HepG2 (cell line): ENCODE results near the gene TUBB. TPM values are rescaled to one million over a fixed set of nuclear protein-coding genes. Genes with fewer than 3 reads are reported as not detected.

Experiments
- ATF5 ChIP-seq: sonication (generic); formaldehyde crosslinking; IDR thresholded peaks from 2 replicates; pipeline ENCODE4 v1.4.0; 2020; ENCODE audit warnings: mild to moderate bottlenecking, low read depth, missing genetic modification reagents
- BHLHE40 ChIP-seq: IDR thresholded peaks from 2 replicates; pipeline ENCODE4 v1.6.1; 2011; ENCODE audit warnings: low read length, improper control_type of control experiment
- BRD4 ChIP-seq: sonication (generic); formaldehyde crosslinking; IDR thresholded peaks from 2 replicates; pipeline ENCODE4 v1.4.0; 2020; ENCODE audit warnings: missing genetic modification reagents
- ELF1 ChIP-seq: sonication (generic); formaldehyde crosslinking; IDR thresholded peaks from 2 replicates; pipeline ENCODE4 v1.4.0; 2020; ENCODE audit warnings: missing genetic modification reagents
- ELF3 ChIP-seq: IDR thresholded peaks from 2 replicates; pipeline ENCODE4 v1.6.1; 2016; ENCODE audit warnings: missing genetic modification reagents, missing compliant biosample characterization
- ETV5 ChIP-seq: IDR thresholded peaks from 2 replicates; pipeline ENCODE4 v1.6.1; 2018; ENCODE audit warnings: missing biosample characterization, missing genetic modification reagents, inconsistent platforms, borderline replicate concordance
- GZF1 ChIP-seq: sonication (generic); formaldehyde crosslinking; IDR thresholded peaks from 2 replicates; pipeline ENCODE4 v1.5.1; 2020; ENCODE audit warnings: mild to moderate bottlenecking, missing genetic modification reagents
- KDM3A ChIP-seq: IDR thresholded peaks from 2 replicates; pipeline ENCODE4 v1.6.1; 2018; ENCODE audit warnings: low read depth, missing compliant biosample characterization
- MTA1 ChIP-seq: sonication (generic); formaldehyde crosslinking; IDR thresholded peaks from 2 replicates; pipeline ENCODE4 v1.4.0; 2020; ENCODE audit warnings: missing genetic modification reagents, mild to moderate bottlenecking, borderline replicate concordance
- RBM39 ChIP-seq: fragments of 200-400 bp; formaldehyde crosslinking; IDR thresholded peaks from one replicate; pipeline ENCODE4 v1.6.1; 2018; ENCODE audit warnings: antibody characterized with exemption, mild to moderate bottlenecking, low read depth, low read length; ENCODE audit not compliant: poor library complexity, severe bottlenecking
- REPIN1 ChIP-seq: sonication (generic); formaldehyde crosslinking; IDR thresholded peaks from 2 replicates; pipeline ENCODE4 v1.8.0; 2022; ENCODE audit warnings: missing genetic modification reagents, low read depth, mild to moderate bottlenecking, borderline replicate concordance
- RXRA ChIP-seq: sonication (generic); formaldehyde crosslinking; IDR thresholded peaks from 2 replicates; pipeline ENCODE4 v1.5.1; 2020; ENCODE audit warnings: missing genetic modification reagents
- SOX5 ChIP-seq: IDR thresholded peaks from 2 replicates; pipeline ENCODE4 v1.6.1; 2016; ENCODE audit warnings: borderline replicate concordance
- YY1 ChIP-seq: IDR thresholded peaks from 2 replicates; pipeline ENCODE4 v1.6.1; 2011; ENCODE audit warnings: low read length, low read depth, moderate library complexity, mild to moderate bottlenecking; ENCODE audit not compliant: insufficient read depth, insufficient replicate concordance
- ZNF264 ChIP-seq: sonication (generic); formaldehyde crosslinking; IDR thresholded peaks from 2 replicates; pipeline ENCODE4 v1.4.0; 2020; ENCODE audit warnings: missing genetic modification reagents
- ZNF343 ChIP-seq: sonication (generic); formaldehyde crosslinking; IDR thresholded peaks from 2 replicates; pipeline ENCODE4 v1.4.0; 2020; ENCODE audit warnings: mild to moderate bottlenecking, missing genetic modification reagents
- ZNF883 ChIP-seq: sonication (generic); formaldehyde crosslinking; IDR thresholded peaks from 2 replicates; pipeline ENCODE4 v1.5.1; 2020; ENCODE audit warnings: mild to moderate bottlenecking, missing genetic modification reagents; ENCODE audit errors: not compliant biosample characterization
- polyA plus RNA-seq, 8 experiments: library from polyadenylated mRNA; depleted of rRNA in 3 of 8; stranded (reverse) in 7 of 8; unstranded in 1 of 8; fragments of >200 nt; fragmentation: Illumina TruSeq in 4 of 8; extraction: Trizol in 4 of 8; gene quantifications; 2 replicates each; pipeline versions ENCODE4 v1.2.1 to v1.2.3, GENCODE V29; 2011 to 2016; ENCODE audit warnings: low read depth in 4 of 8, missing spikeins in 1 of 8, mixed read lengths in 1 of 8; ENCODE audit not compliant: insufficient read depth in 1 of 8
- total RNA-seq, 5 experiments: library from RNA; depleted of rRNA; stranded (reverse); fragments of >200 nt; fragmentation: Illumina TruSeq; extraction: Trizol; gene quantifications; 2 replicates each; pipeline ENCODE4 v1.2.3, GENCODE V29; 2016; ENCODE audit warnings: low read depth in 1 of 5
- TF ChIP-seq, protein P1 (sequence below): sonication (generic); formaldehyde crosslinking; IDR thresholded peaks from 2 replicates; pipeline ENCODE4 v1.4.0; 2020; ENCODE audit warnings: mild to moderate bottlenecking, low read depth, missing genetic modification reagents
- TF ChIP-seq, protein P2 (sequence below): IDR thresholded peaks from 2 replicates; pipeline ENCODE4 v1.4.0; 2020; ENCODE audit warnings: mild to moderate bottlenecking, missing genetic modification reagents
- TF ChIP-seq, protein P3 (sequence below): sonication (generic); formaldehyde crosslinking; IDR thresholded peaks from 2 replicates; pipeline ENCODE4 v1.4.0; 2020; ENCODE audit warnings: missing genetic modification reagents, low read depth, mild to moderate bottlenecking, borderline replicate concordance

The TUBB gene
- total and polyA plus RNA-seq, 2 of the 13 experiments (the other 11 are each of a cell fraction or from before 2014, with no cell fraction given), result 911 to 1,163 TPM

DNA sequence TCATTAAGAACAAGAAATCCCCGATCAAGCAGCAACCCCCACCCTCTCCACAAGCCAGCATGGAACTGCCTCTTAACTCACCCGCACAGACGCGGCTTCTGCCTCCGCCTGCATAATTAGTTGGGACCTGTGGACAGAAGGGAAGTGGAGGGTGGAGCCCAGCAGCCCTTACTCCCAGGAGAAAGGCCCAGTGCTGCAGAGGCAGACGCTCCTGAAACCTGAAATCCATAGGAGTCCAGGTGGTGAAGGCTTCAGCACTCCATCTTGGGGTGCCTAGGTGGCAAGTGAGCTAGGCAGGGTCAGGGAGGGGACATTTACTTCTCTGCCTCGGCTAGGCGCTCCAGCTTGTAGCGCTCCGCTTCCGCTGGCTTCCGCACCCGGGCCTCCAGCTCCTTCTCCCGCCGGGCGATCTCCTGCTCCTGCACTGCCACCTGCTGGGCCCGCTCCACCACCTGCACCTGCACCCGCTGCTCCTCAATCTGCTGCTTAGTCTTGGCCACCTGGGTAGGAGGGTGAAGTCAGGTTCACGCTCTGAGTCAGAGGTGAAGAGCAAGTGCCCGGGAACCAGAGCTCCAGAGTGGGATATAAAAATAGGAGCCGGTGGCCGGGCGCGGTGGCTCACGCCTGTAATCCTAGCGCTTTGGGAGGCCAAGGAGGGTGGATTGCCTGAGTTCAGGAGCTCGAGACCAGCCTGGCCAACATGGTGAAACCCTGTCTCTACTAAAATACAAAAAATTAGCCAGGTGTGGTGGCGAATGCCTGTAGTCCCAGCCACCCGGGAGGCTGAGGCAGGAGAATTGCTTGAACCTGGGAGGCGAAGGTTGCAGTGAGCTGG, 10.7 kb downstream of the TUBB start (continued):
- TF ChIP-seq, protein P1, sequence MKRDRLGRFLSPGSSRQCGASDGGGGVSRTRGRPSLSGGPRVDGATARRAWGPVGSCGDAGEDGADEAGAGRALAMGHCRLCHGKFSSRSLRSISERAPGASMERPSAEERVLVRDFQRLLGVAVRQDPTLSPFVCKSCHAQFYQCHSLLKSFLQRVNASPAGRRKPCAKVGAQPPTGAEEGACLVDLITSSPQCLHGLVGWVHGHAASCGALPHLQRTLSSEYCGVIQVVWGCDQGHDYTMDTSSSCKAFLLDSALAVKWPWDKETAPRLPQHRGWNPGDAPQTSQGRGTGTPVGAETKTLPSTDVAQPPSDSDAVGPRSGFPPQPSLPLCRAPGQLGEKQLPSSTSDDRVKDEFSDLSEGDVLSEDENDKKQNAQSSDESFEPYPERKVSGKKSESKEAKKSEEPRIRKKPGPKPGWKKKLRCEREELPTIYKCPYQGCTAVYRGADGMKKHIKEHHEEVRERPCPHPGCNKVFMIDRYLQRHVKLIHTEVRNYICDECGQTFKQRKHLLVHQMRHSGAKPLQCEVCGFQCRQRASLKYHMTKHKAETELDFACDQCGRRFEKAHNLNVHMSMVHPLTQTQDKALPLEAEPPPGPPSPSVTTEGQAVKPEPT (CRISPR knock-in tag), result 0 out of 2 replicates have a peak, but pooled peaks have one; percentile 52
- no peak for TF ChIP-seq BRD4
- 0 out of 2 replicates have a peak, but pooled peaks have one; percentile 10 for TF ChIP-seq ELF1 (CRISPR knock-in tag)
- 0 out of 2 replicates have a peak, but pooled peaks have one; percentile 17 for TF ChIP-seq ETV5 (CRISPR knock-in tag)
- TF ChIP-seq RBM39, result peak; percentile 30
- TF ChIP-seq, protein P2, sequence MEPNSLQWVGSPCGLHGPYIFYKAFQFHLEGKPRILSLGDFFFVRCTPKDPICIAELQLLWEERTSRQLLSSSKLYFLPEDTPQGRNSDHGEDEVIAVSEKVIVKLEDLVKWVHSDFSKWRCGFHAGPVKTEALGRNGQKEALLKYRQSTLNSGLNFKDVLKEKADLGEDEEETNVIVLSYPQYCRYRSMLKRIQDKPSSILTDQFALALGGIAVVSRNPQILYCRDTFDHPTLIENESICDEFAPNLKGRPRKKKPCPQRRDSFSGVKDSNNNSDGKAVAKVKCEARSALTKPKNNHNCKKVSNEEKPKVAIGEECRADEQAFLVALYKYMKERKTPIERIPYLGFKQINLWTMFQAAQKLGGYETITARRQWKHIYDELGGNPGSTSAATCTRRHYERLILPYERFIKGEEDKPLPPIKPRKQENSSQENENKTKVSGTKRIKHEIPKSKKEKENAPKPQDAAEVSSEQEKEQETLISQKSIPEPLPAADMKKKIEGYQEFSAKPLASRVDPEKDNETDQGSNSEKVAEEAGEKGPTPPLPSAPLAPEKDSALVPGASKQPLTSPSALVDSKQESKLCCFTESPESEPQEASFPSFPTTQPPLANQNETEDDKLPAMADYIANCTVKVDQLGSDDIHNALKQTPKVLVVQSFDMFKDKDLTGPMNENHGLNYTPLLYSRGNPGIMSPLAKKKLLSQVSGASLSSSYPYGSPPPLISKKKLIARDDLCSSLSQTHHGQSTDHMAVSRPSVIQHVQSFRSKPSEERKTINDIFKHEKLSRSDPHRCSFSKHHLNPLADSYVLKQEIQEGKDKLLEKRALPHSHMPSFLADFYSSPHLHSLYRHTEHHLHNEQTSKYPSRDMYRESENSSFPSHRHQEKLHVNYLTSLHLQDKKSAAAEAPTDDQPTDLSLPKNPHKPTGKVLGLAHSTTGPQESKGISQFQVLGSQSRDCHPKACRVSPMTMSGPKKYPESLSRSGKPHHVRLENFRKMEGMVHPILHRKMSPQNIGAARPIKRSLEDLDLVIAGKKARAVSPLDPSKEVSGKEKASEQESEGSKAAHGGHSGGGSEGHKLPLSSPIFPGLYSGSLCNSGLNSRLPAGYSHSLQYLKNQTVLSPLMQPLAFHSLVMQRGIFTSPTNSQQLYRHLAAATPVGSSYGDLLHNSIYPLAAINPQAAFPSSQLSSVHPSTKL (CRISPR knock-in tag), result peak; percentile 40
- 0 out of 2 replicates have a peak, but pooled peaks have one; percentile 31 for TF ChIP-seq ZNF343 (CRISPR knock-in tag)
- TF ChIP-seq RXRA (CRISPR knock-in tag), result peak; percentile 51; the same call in 1 of the 2 replicates
- TF ChIP-seq KDM3A (CRISPR knock-in tag), result peak; percentile 82
- peak; percentile 41; the same call in 1 of the 2 replicates for TF ChIP-seq SOX5
- 0 out of 2 replicates have a peak, but pooled peaks have one; percentile 39 for TF ChIP-seq ELF3
- TF ChIP-seq BHLHE40, result 0 out of 2 replicates have a peak, but pooled peaks have one; percentile 11
- TF ChIP-seq ATF5 (CRISPR knock-in tag), result no peak
- TF ChIP-seq GZF1 (CRISPR knock-in tag), result no peak
- no peak for TF ChIP-seq ZNF264 (CRISPR knock-in tag)
- TF ChIP-seq YY1, result no peak
- TF ChIP-seq MTA1 (CRISPR knock-in tag), result peak; percentile 50; the same call in 1 of the 2 replicates
- TF ChIP-seq, protein P3, sequence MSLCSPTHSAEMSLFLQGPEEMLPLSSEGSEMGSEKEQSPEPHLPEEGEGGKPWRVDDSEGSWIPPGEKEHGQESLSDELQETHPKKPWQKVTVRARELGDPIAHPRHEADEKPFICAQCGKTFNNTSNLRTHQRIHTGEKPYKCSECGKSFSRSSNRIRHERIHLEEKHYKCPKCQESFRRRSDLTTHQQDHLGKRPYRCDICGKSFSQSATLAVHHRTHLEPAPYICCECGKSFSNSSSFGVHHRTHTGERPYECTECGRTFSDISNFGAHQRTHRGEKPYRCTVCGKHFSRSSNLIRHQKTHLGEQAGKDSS (CRISPR knock-in tag), result 0 out of 2 replicates have a peak, but pooled peaks have one; percentile 40
- peak; percentile 34; the same call in 1 of the 2 replicates for TF ChIP-seq REPIN1 (CRISPR knock-in tag)
- TF ChIP-seq ZNF883 (CRISPR knock-in tag), result peak; percentile 72
